Naive B cell (primary cell): ENCODE data around the gene SLC22A17. TPM values are rescaled to one million over a fixed set of nuclear protein-coding genes. Genes with fewer than 3 reads are reported as not detected.

Experiments
- ATAC-seq, 2 donors: fragments of 150-1000 bp; cut with Tn5 transposase; 2 replicates each; pipeline ENCODE4 v1.10.0; 2021; ENCODE audit warnings: low read depth in 2 of 2, mild to moderate bottlenecking in 2 of 2, moderate library complexity in 2 of 2
- DNase-seq: peaks from one replicate; pipeline ENCODE4 v3.0.0; 2022
- H3K27ac Mint-ChIP-seq, 6 donors: one replicate each; pipeline ENCODE4 v1.8.0; 2020 to 2022; ENCODE audit warnings: mild to moderate bottlenecking in 6 of 6, mixed read lengths in 6 of 6, moderate library complexity in 5 of 6, inconsistent platforms in 2 of 6
- H3K27me3 Mint-ChIP-seq, 3 donors: one replicate each; pipeline ENCODE4 v1.8.0; 2021 to 2022; ENCODE audit warnings: mixed read lengths in 3 of 3, mild to moderate bottlenecking in 1 of 3
- H3K36me3 Mint-ChIP-seq, 2 donors: one replicate each; pipeline ENCODE4 v1.8.0; 2020 to 2022; ENCODE audit warnings: mixed read lengths in 2 of 2, inconsistent platforms in 1 of 2, mild to moderate bottlenecking in 1 of 2
- H3K4me1 Mint-ChIP-seq, 3 donors: one replicate each; pipeline ENCODE4 v1.8.0; 2020 to 2022; ENCODE audit warnings: mixed read lengths in 3 of 3, inconsistent platforms in 1 of 3, mild to moderate bottlenecking in 1 of 3, moderate library complexity in 1 of 3
- H3K4me3 Mint-ChIP-seq, 8 donors: one replicate each; pipeline ENCODE4 v1.8.0; 2020 to 2022; ENCODE audit warnings: mild to moderate bottlenecking in 8 of 8, mixed read lengths in 8 of 8, moderate library complexity in 8 of 8, inconsistent platforms in 2 of 8
- H3K9me3 Mint-ChIP-seq, 7 donors: one replicate each; pipeline ENCODE4 v1.8.0; 2020 to 2022; ENCODE audit warnings: mixed read lengths in 7 of 7, mild to moderate bottlenecking in 5 of 7, inconsistent platforms in 2 of 7, moderate library complexity in 1 of 7
- polyA plus RNA-seq, 6 donors: library from polyadenylated mRNA; unstranded; fragments of 300-500 nt; fragmentation: Illumina TruSeq; gene quantifications; one replicate each; pipeline ENCODE4 v1.2.3, GENCODE V29; 2021; ENCODE audit warnings: low read depth in 6 of 6

Gene SLC22A17
- polyA plus RNA-seq, 6 donors from 2014 or later, result 0.29 to 0.66 TPM; not detected in 4

- peak; percentile 99 for DNase-seq
- ATAC-seq, result peak; percentile 71 to 73
- H3K4me1 Mint-ChIP-seq, result peaks cover 21 to 36% (median 34%) of the 10 kb centered on the region in 3 donors
- H3K27me3 Mint-ChIP-seq, result no peaks in the 10 kb centered on the region
- peak overlapping the region; percentile 91 to 99 (median 95) for H3K4me3 Mint-ChIP-seq
- H3K27ac Mint-ChIP-seq, result peak overlapping the region; percentile 98 to 100 (median 98)
- H3K9me3 Mint-ChIP-seq, result no peaks in the 10 kb centered on the region
- H3K36me3 Mint-ChIP-seq, result no peaks in the 10 kb centered on the region
Measured at GRCh38 chr14:23301288-23301968, 51.3 kb downstream of the SLC22A17 start.

DNA sequence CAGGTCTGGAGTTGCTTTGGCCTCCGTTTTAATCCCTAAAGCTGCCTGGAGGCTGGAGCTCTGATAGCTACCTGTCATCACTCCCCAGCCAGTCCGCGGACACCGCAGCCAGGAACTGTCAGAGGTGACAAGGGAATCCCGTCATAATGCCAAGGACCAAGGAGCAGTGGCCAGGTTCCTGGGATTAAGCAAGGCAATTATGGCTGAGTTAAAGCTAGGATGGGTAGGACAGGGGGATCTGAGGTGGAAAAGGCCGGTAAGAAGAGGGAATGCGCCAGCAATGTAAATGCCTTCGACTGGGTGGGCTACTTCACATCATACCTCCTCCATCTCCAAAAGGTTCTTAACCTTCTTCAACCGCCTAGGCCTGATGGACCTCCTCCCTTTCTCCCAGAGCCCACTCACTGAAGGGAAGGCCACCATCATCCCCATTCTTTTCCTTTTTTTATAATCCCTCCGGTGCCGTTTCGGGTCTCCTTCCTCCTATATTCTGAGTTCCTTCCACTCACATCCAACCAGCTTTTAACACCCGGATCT is 51.9 kb downstream of the SLC22A17 start:
- Mint-ChIP-seq H3K9me3 (no peaks in the 10 kb centered on the region), H3K27me3 (no peaks in the 10 kb centered on the region), H3K4me1 (peaks cover 21 to 34% (median 29%) of the 10 kb centered on the region in 3 donors), H3K36me3 (no peaks in the 10 kb centered on the region), H3K4me3 (peak overlapping the region; percentile 91 to 97 (median 95)), H3K27ac (peak overlapping the region; percentile 98 to 100 (median 98))
- DNase-seq, result peak; percentile 14
- ATAC-seq, result no peak

- DNase-seq (no peak), ATAC-seq (no peak)
- Mint-ChIP-seq H3K4me1 (peaks cover 21 to 35% (median 29%) of the 10 kb centered on the region in 3 donors), H3K36me3 (no peaks in the 10 kb centered on the region), H3K9me3 (no peaks in the 10 kb centered on the region), H3K27ac (peak overlapping the region; percentile 98 to 100 (median 98)), H3K4me3 (peak overlapping the region; percentile 91 to 97 (median 95)), H3K27me3 (no peaks in the 10 kb centered on the region)
Measured at GRCh38 chr14:23299986-23300686, 52.6 kb downstream of the SLC22A17 start.

DNA sequence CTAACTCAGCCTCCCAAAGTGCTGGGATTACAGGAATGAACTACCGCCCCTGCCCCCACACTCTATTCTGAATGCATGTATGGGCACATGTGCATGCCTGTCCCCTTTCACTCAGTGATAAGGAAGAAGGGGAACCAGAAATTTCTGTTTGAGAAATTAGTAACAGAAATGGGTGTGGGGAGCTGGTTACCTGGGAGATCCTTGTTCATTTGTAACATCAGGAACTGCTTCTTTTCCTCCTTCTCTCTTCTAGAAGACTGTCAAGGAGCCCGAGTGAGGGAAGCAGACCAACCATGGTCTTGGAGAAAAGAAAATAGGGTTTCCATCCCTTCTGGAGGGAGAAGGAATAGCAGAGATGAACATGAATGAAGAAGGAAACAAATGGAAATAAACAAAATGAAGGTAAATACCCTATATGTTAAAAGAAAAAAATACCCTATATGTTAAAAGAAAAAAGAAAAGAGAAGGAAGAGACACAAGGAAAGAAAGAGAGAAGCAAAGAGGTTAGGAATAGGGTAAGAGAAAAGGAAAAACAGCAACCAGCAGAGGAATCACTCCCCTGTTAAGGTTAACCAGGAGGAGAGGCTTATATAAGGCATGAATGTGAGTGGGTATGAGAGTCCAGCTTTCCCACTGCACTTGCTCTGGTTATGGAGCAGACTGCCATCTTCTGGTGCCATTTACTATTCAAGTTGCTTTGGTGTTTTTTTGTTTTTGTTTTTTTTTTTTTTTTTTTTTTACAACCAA is 53.3 kb downstream of the SLC22A17 start:
- peak overlapping the region in 6 of 8 donors; percentile 53 to 96 (median 92) for H3K4me3 Mint-ChIP-seq
- peaks cover 21 to 43% (median 34%) of the 10 kb centered on the region in 3 donors for H3K4me1 Mint-ChIP-seq

GRCh38 chr14:23297611-23298277 is 54.9 kb downstream of the SLC22A17 start:
- H3K4me3 Mint-ChIP-seq, result peak overlapping the region in 2 of 8 donors; percentile 30 to 74
- H3K36me3 Mint-ChIP-seq, result no peaks in the 10 kb centered on the region
- no peaks in the 10 kb centered on the region for H3K27me3 Mint-ChIP-seq
- no peaks in the 10 kb centered on the region for H3K9me3 Mint-ChIP-seq
- H3K27ac Mint-ChIP-seq, result no peak overlapping the region
- ATAC-seq (no peak), DNase-seq (no peak)
- peaks cover 19 to 41% (median 27%) of the 10 kb centered on the region in 3 donors for H3K4me1 Mint-ChIP-seq

More for the DNA sequence above, 53.3 kb downstream of the SLC22A17 start:
- Mint-ChIP-seq H3K9me3 (no peaks in the 10 kb centered on the region), H3K36me3 (no peaks in the 10 kb centered on the region), H3K27me3 (no peaks in the 10 kb centered on the region), H3K27ac (peak overlapping the region; percentile 25 to 99 (median 98))
- ATAC-seq (no peak), DNase-seq (no peak)

GRCh38 chr14:23297096-23297495 is 55.6 kb downstream of the SLC22A17 start:
- peak overlapping the region in 1 of 8 donors; percentile 74 for H3K4me3 Mint-ChIP-seq
- H3K27ac Mint-ChIP-seq, result no peak overlapping the region
- no peaks in the 10 kb centered on the region for H3K9me3 Mint-ChIP-seq
- no peaks in the 10 kb centered on the region for H3K36me3 Mint-ChIP-seq
- ATAC-seq (no peak), DNase-seq (no peak)
- peaks cover 16 to 40% (median 23%) of the 10 kb centered on the region in 3 donors for H3K4me1 Mint-ChIP-seq
- H3K27me3 Mint-ChIP-seq, result no peaks in the 10 kb centered on the region

Other genes with a start within 250 kb of the SLC22A17 start
- not detected for gene CIROP, start 247.9 kb downstream of the SLC22A17 start, polyA plus RNA-seq
- under 1 TPM in 4 of 6 donors, not detected in 2; 0.32 to 0.61 (median 0.44) TPM for gene CEBPE, start 233.6 kb downstream of the SLC22A17 start, polyA plus RNA-seq
- under 1 TPM in 3 of 6 donors, not detected in 3; 0.31 to 0.50 (median 0.48) TPM for gene SLC7A8, start 169.2 kb downstream of the SLC22A17 start, polyA plus RNA-seq
- gene RNF212B, start 115.0 kb downstream of the SLC22A17 start, polyA plus RNA-seq, result not detected
- 1 to 10 TPM; 1.0 to 6.9 (median 4.8) TPM for gene HOMEZ, start 66.8 kb downstream of the SLC22A17 start, polyA plus RNA-seq
- gene PPP1R3E, start 50.0 kb downstream of the SLC22A17 start, polyA plus RNA-seq, result 10 to 100 TPM in 1 of 6 donors, 1 to 10 TPM in 5; 3.9 to 11.8 (median 5.1) TPM
- under 1 TPM in 3 of 6 donors, not detected in 3; 0.22 to 0.72 (median 0.28) TPM for gene BCL2L2, start 46.1 kb downstream of the SLC22A17 start, polyA plus RNA-seq
- 100 to 1,000 TPM; 114 to 160 (median 145) TPM for gene PABPN1, start 31.4 kb downstream of the SLC22A17 start, polyA plus RNA-seq
- not detected for gene EFS, start 12.3 kb upstream of the SLC22A17 start, polyA plus RNA-seq
- not detected for gene IL25, start 19.9 kb upstream of the SLC22A17 start, polyA plus RNA-seq
- 1 to 10 TPM in 2 of 6 donors, under 1 TPM in 2, not detected in 2; 0.36 to 2.5 (median 1.6) TPM for gene CMTM5, start 24.2 kb upstream of the SLC22A17 start, polyA plus RNA-seq
- gene MYH6, start 55.4 kb upstream of the SLC22A17 start, polyA plus RNA-seq, result not detected
- gene MYH7, start 82.8 kb upstream of the SLC22A17 start, polyA plus RNA-seq, result not detected
- 100 to 1,000 TPM in 1 of 6 donors, 10 to 100 TPM in 5; 54.2 to 105 (median 76.4) TPM for gene NGDN, start 116.8 kb upstream of the SLC22A17 start, polyA plus RNA-seq
- gene ZFHX2, start 198.9 kb upstream of the SLC22A17 start, polyA plus RNA-seq, result under 1 TPM in 3 of 6 donors, not detected in 3; 0.03 to 0.38 (median 0.04) TPM
- 10 to 100 TPM; 16.0 to 28.3 (median 21.7) TPM for gene THTPA, start 203.4 kb upstream of the SLC22A17 start, polyA plus RNA-seq
- gene AP1G2, start 214.9 kb upstream of the SLC22A17 start, polyA plus RNA-seq, result 100 to 1,000 TPM in 1 of 6 donors, 10 to 100 TPM in 5; 58.3 to 116 (median 80.4) TPM
- gene JPH4, start 225.9 kb upstream of the SLC22A17 start, polyA plus RNA-seq, result 1 to 10 TPM in 1 of 6 donors, under 1 TPM in 2, not detected in 3; 0.09 to 1.3 (median 0.17) TPM